GM12878 (cell line): ENCODE results near the gene NEURL3. TPM values are rescaled to one million over a fixed set of nuclear protein-coding genes. Genes with fewer than 3 reads are reported as not detected.

ENCODE experiments used
- CREM ChIP-seq: IDR thresholded peaks from 2 replicates; pipeline ENCODE4 v1.6.1; 2014; ENCODE audit warnings: antibody characterized with exemption, low read depth
- FOXK2 ChIP-seq: fragments of 450-650 bp; IDR thresholded peaks from 2 replicates; pipeline ENCODE4 v1.6.1; 2017; ENCODE audit warnings: mild to moderate bottlenecking, moderate library complexity
- HDGF ChIP-seq: fragments of 450-650 bp; IDR thresholded peaks from 2 replicates; pipeline ENCODE4 v1.6.1; 2016; ENCODE audit warnings: antibody characterized with exemption
- MTA2 ChIP-seq: fragments of 450-650 bp; IDR thresholded peaks from 2 replicates; pipeline ENCODE4 v1.6.1; 2016; ENCODE audit warnings: low read depth, mild to moderate bottlenecking, moderate library complexity
- MYB ChIP-seq: fragments of 150-350 bp; IDR thresholded peaks from 2 replicates; pipeline ENCODE4 v1.6.1; 2014; ENCODE audit warnings: mild to moderate bottlenecking, low read depth, low read length, borderline replicate concordance
- NBN ChIP-seq: fragments of 450-650 bp; IDR thresholded peaks from 2 replicates; pipeline ENCODE4 v1.6.1; 2016
- SMAD1 ChIP-seq: fragments of 450-650 bp; IDR thresholded peaks from 2 replicates; pipeline ENCODE4 v1.6.1; 2018; ENCODE audit warnings: mild to moderate bottlenecking, low read depth; ENCODE audit not compliant: partially characterized antibody
- SUPT20H ChIP-seq: IDR thresholded peaks from 2 replicates; pipeline ENCODE4 v1.6.1; 2011; ENCODE audit warnings: low read depth, mild to moderate bottlenecking, low read length, moderate library complexity, borderline replicate concordance; ENCODE audit not compliant: control insufficient read depth
- TAF1 ChIP-seq: IDR thresholded peaks from 2 replicates; pipeline ENCODE4 v1.6.1; 2011; ENCODE audit warnings: mild to moderate bottlenecking, low read depth, low read length, borderline replicate concordance
- YBX1 ChIP-seq: fragments of 450-650 bp; IDR thresholded peaks from 2 replicates; pipeline ENCODE4 v1.6.1; 2016; ENCODE audit warnings: antibody characterized with exemption
- YY1 ChIP-seq: IDR thresholded peaks from 2 replicates; pipeline ENCODE4 v1.6.1; 2011; ENCODE audit warnings: low read depth, mild to moderate bottlenecking, low read length
- polyA plus RNA-seq, 11 experiments: library from polyadenylated mRNA; depleted of rRNA in 4 of 11; unstranded in 6 of 11; stranded (reverse) in 5 of 11; fragments of >200 nt; fragmentation: Nextera tagmentation in 4 of 11; fragmentation: Illumina TruSeq in 1 of 11; extraction: Ambion mirVana in 4 of 11; extraction: Trizol in 1 of 11; gene quantifications; 1 replicate in 1 of 11; 2 replicates in 10 of 11; pipeline versions ENCODE4 v1.2.1 to v1.2.3, GENCODE V29; 2011 to 2016; ENCODE audit warnings: inconsistent platforms in 2 of 11, missing spikeins in 2 of 11, low read depth in 1 of 11
- total RNA-seq, 4 experiments: library from RNA; depleted of rRNA in 3 of 4; stranded (reverse); fragments of >200 nt in 3 of 4; fragmentation: Illumina TruSeq in 1 of 4; extraction: Trizol in 1 of 4; gene quantifications; 2 replicates each; pipeline versions ENCODE4 v1.2.1 to v1.2.3, GENCODE V29; 2013 to 2021
- TF ChIP-seq, protein P1 (sequence below): fragments of 450-650 bp; IDR thresholded peaks from 2 replicates; pipeline ENCODE4 v1.6.1; 2017; ENCODE audit warnings: mild to moderate bottlenecking, moderate library complexity
- TF ChIP-seq, protein P2 (sequence below): IDR thresholded peaks from 2 replicates; pipeline ENCODE4 v1.6.1; 2012; ENCODE audit warnings: low read depth, low read length, improper control_type of control experiment
- TF ChIP-seq, protein P3 (sequence below): IDR thresholded peaks from 2 replicates; pipeline ENCODE4 v1.6.1; 2011; ENCODE audit warnings: mild to moderate bottlenecking, low read depth, low read length, moderate library complexity; ENCODE audit not compliant: insufficient replicate concordance
- TF ChIP-seq, protein P4 (sequence below): IDR thresholded peaks from 2 replicates; pipeline ENCODE4 v1.6.1; 2012; ENCODE audit warnings: mild to moderate bottlenecking, low read depth, low read length

The NEURL3 gene
- total and polyA plus RNA-seq, 10 of the 15 experiments (the other 5 are each of a cell fraction or from before 2014, with no cell fraction given): 0.03 to 6.3 (median 0.47) TPM

DNA sequence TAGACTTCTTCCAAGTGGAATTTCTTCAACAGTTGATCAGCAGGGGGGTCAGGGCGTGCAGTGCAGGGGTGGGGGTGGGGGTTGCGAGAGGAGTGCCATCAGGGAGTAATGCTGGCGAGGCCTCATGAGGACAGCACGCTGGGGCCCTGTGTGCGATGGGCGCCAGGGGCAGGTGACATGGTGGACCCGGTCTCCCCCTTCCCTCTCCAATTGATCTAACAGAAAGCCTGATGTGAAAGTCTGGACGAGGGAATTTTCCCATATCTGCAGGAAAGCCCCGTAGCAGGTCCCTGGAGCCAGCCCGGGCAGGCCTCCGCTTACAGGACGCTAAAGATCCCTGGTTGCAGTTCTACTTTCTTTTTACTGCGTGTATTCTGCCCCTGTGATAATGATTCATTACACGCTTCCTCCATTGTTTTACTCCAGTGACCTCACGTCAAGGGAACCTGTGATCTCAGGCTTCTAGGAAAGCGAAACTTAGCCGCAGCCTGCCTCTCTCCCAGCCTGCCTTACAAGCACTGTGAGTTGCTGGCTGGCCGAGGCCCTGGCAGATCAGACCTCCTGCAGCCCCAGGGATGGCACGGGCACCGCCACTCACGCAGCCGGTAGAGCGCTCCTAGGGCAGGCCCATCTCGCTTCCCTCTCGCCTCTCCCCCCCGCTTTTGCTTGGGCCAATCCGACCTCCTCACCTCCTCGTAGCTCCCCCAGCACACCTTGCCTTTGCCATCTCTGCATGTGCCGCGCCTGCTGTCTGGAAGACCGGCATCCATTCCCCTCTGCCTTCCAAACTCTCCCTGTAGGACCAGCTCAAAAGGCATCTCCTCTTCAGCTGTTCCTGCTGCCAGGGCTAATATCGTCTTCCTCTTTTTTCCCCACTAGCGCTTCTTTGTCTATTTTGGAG lies 19.2 kb downstream of the NEURL3 start (continued):
- TF ChIP-seq, protein P1, sequence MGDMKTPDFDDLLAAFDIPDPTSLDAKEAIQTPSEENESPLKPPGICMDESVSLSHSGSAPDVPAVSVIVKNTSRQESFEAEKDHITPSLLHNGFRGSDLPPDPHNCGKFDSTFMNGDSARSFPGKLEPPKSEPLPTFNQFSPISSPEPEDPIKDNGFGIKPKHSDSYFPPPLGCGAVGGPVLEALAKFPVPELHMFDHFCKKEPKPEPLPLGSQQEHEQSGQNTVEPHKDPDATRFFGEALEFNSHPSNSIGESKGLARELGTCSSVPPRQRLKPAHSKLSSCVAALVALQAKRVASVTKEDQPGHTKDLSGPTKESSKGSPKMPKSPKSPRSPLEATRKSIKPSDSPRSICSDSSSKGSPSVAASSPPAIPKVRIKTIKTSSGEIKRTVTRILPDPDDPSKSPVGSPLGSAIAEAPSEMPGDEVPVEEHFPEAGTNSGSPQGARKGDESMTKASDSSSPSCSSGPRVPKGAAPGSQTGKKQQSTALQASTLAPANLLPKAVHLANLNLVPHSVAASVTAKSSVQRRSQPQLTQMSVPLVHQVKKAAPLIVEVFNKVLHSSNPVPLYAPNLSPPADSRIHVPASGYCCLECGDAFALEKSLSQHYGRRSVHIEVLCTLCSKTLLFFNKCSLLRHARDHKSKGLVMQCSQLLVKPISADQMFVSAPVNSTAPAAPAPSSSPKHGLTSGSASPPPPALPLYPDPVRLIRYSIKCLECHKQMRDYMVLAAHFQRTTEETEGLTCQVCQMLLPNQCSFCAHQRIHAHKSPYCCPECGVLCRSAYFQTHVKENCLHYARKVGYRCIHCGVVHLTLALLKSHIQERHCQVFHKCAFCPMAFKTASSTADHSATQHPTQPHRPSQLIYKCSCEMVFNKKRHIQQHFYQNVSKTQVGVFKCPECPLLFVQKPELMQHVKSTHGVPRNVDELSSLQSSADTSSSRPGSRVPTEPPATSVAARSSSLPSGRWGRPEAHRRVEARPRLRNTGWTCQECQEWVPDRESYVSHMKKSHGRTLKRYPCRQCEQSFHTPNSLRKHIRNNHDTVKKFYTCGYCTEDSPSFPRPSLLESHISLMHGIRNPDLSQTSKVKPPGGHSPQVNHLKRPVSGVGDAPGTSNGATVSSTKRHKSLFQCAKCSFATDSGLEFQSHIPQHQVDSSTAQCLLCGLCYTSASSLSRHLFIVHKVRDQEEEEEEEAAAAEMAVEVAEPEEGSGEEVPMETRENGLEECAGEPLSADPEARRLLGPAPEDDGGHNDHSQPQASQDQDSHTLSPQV: peak; percentile 77; the same call in 1 of the 2 replicates
- peak; percentile 72 for TF ChIP-seq FOXK2
- TF ChIP-seq, protein P2, sequence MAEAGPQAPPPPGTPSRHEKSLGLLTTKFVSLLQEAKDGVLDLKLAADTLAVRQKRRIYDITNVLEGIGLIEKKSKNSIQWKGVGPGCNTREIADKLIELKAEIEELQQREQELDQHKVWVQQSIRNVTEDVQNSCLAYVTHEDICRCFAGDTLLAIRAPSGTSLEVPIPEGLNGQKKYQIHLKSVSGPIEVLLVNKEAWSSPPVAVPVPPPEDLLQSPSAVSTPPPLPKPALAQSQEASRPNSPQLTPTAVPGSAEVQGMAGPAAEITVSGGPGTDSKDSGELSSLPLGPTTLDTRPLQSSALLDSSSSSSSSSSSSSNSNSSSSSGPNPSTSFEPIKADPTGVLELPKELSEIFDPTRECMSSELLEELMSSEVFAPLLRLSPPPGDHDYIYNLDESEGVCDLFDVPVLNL: no peak
- TF ChIP-seq, protein P3, sequence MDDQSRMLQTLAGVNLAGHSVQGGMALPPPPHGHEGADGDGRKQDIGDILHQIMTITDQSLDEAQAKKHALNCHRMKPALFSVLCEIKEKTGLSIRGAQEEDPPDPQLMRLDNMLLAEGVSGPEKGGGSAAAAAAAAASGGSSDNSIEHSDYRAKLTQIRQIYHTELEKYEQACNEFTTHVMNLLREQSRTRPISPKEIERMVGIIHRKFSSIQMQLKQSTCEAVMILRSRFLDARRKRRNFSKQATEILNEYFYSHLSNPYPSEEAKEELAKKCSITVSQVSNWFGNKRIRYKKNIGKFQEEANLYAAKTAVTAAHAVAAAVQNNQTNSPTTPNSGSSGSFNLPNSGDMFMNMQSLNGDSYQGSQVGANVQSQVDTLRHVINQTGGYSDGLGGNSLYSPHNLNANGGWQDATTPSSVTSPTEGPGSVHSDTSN: no peak
- TF ChIP-seq SUPT20H: no peak
- TF ChIP-seq TAF1: peak; percentile 80; the same call in 1 of the 2 replicates
- TF ChIP-seq HDGF: peak; percentile 97; the same call in 1 of the 2 replicates
- no peak for TF ChIP-seq MYB
- no peak for TF ChIP-seq YBX1
- peak; percentile 93 for TF ChIP-seq CREM
- TF ChIP-seq MTA2: peak; percentile 80; the same call in 1 of the 2 replicates
- peak; percentile 81 for TF ChIP-seq YY1
- TF ChIP-seq, protein P4, sequence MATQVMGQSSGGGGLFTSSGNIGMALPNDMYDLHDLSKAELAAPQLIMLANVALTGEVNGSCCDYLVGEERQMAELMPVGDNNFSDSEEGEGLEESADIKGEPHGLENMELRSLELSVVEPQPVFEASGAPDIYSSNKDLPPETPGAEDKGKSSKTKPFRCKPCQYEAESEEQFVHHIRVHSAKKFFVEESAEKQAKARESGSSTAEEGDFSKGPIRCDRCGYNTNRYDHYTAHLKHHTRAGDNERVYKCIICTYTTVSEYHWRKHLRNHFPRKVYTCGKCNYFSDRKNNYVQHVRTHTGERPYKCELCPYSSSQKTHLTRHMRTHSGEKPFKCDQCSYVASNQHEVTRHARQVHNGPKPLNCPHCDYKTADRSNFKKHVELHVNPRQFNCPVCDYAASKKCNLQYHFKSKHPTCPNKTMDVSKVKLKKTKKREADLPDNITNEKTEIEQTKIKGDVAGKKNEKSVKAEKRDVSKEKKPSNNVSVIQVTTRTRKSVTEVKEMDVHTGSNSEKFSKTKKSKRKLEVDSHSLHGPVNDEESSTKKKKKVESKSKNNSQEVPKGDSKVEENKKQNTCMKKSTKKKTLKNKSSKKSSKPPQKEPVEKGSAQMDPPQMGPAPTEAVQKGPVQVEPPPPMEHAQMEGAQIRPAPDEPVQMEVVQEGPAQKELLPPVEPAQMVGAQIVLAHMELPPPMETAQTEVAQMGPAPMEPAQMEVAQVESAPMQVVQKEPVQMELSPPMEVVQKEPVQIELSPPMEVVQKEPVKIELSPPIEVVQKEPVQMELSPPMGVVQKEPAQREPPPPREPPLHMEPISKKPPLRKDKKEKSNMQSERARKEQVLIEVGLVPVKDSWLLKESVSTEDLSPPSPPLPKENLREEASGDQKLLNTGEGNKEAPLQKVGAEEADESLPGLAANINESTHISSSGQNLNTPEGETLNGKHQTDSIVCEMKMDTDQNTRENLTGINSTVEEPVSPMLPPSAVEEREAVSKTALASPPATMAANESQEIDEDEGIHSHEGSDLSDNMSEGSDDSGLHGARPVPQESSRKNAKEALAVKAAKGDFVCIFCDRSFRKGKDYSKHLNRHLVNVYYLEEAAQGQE: no peak
- peak; percentile 58 for TF ChIP-seq SMAD1
- TF ChIP-seq NBN: peak; percentile 95
